Measurements from ENCODE around the gene ARMCX6. TPM values are rescaled to one million over a fixed set of nuclear protein-coding genes. Genes with fewer than 3 reads are reported as not detected.
A peak's percentile ranks its signal among the peaks of the same experiment; 100 is the strongest.

ARMCX6 gene
- total and polyA plus RNA-seq, 8 donors, result 44.7 to 106 (median 96.3) TPM

DNA sequence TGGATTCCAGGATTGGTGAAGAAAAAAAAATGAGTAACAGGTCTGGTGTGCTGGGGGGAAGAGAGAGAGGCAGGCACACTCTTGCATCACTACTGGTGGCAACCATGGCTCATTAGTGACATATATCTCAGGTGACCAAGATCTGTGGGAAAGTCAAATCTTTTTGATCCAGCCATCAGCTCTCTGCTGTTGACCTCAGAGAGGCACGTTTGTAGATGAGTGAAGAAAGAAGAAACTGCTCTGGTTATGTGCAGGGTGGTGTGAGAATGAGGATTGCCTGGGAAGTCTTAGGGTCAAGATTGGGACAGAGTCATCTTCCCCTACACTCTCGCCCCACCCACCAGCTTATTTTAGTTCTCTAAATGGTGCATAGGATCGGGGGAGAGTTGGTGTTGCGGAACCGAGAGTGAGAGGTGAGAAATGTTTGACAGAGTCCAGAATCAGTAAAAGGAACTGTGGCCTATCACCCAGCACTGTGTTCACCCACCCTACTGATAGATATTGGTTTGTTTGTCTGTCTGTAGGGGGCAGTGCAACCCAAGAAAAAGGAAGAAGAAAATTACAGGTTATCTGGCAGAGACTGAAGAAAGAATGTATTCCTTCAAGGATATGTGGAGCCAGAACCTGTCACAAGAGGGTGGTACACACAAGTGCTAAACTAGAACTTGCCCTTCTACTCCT lies 21.9 kb downstream of the ARMCX6 start:
- no peaks in the 10 kb centered on the region for H3K4me1 ChIP-seq
- TF ChIP-seq CTCF (IDR thresholded peaks at IDR 0.05), result peak; percentile 23 to 49
- no peak overlapping the region for H3K27ac ChIP-seq
- DNase-seq (peak in 1 of 4 donors; percentile 72), ATAC-seq (peak; percentile 94)
- intact Hi-C loops (cut with DNase I), result loop anchor here in 1 of 2 donors (5.0 kb wide), 1 partner anchor 206 kb away; no protein-coding TSS in a partner anchor
- peaks cover 0 to 4% of the 10 kb centered on the region in 2 donors for H3K27me3 ChIP-seq
- H3K4me3 ChIP-seq, result no peak overlapping the region
- no peaks in the 10 kb centered on the region for H3K36me3 ChIP-seq
- H3K9me3 ChIP-seq, result no peaks in the 10 kb centered on the region

Other genes starting within 250 kb of the ARMCX6 start
- gene BTK, start 231.8 kb downstream of the ARMCX6 start, total RNA-seq, result 10 to 100 TPM; 17.9 to 26.6 TPM
- 1 to 10 TPM; 4.2 to 6.4 (median 4.5) TPM for gene BTK, start 231.8 kb downstream of the ARMCX6 start, polyA plus RNA-seq (ENCODE audit: insufficient read length in 6 of 6)
- gene RPL36A, start 227.0 kb downstream of the ARMCX6 start, total RNA-seq, result 100 to 1,000 TPM; 127 to 169 TPM
- 1,000 to 10,000 TPM; 1,057 to 1,743 (median 1,517) TPM for gene RPL36A, start 227.0 kb downstream of the ARMCX6 start, polyA plus RNA-seq (ENCODE audit: insufficient read length in 6 of 6)
- 10 to 100 TPM; 30.1 to 57.7 TPM for gene GLA, start 210.1 kb downstream of the ARMCX6 start, total RNA-seq
- gene GLA, start 210.1 kb downstream of the ARMCX6 start, polyA plus RNA-seq (ENCODE audit: insufficient read length in 6 of 6), result 10 to 100 TPM; 26.2 to 30.7 (median 27.8) TPM
- 10 to 100 TPM; 66.2 to 71.5 TPM for gene HNRNPH2, start 209.8 kb downstream of the ARMCX6 start, total RNA-seq
- gene HNRNPH2, start 209.8 kb downstream of the ARMCX6 start, polyA plus RNA-seq (ENCODE audit: insufficient read length in 6 of 6), result 100 to 1,000 TPM in 4 of 6 donors, 10 to 100 TPM in 2; 86.0 to 107 (median 101) TPM
- 10 to 100 TPM; 11.5 to 11.6 TPM for gene ARMCX4, start 132.5 kb downstream of the ARMCX6 start, total RNA-seq
- gene ARMCX4, start 132.5 kb downstream of the ARMCX6 start, polyA plus RNA-seq (ENCODE audit: insufficient read length in 6 of 6), result 10 to 100 TPM; 25.9 to 33.9 (median 31.6) TPM
- 10 to 100 TPM; 24.7 to 25.1 TPM for gene ARMCX1, start 67.5 kb downstream of the ARMCX6 start, total RNA-seq
- 10 to 100 TPM; 53.4 to 63.6 (median 55.8) TPM for gene ARMCX1, start 67.5 kb downstream of the ARMCX6 start, polyA plus RNA-seq (ENCODE audit: insufficient read length in 6 of 6)
- 10 to 100 TPM; 54.8 to 71.9 TPM for gene ARMCX3, start 5.2 kb upstream of the ARMCX6 start, total RNA-seq
- gene ARMCX3, start 5.2 kb upstream of the ARMCX6 start, polyA plus RNA-seq (ENCODE audit: insufficient read length in 6 of 6), result 100 to 1,000 TPM in 5 of 6 donors, 10 to 100 TPM in 1; 97.1 to 114 (median 109) TPM
- 10 to 100 TPM; 47.0 to 53.5 TPM for gene ARMCX2, start 41.9 kb upstream of the ARMCX6 start, total RNA-seq
- gene ARMCX2, start 41.9 kb upstream of the ARMCX6 start, polyA plus RNA-seq (ENCODE audit: insufficient read length in 6 of 6), result 100 to 1,000 TPM in 5 of 6 donors, 10 to 100 TPM in 1; 98.2 to 133 (median 105) TPM

Data from left lung (tissue), 10 donors.